ENCODE measurements around the gene PAIP2.

The PAIP2 gene

DNA sequence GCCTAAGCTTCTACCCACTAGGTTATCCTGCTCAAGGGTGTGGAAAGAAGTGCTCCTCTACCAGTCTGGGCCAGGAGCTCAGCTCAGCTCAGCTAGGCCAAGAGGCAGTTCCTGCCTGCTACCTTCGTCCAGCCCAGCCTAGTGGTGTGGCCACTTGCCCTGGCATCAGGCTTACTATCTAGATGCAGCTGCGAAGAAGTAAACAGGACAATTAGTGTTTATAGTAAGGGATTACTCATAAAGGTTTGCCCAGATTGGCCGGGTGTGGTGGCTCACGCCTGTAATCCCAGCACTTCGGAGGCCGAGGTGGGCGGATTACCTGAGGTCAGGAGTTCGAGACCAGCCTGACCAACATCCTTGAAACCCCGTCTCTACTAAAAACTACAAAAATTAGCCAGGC is 75.0 kb downstream of the PAIP2 start:
- no peaks in the 10 kb centered on the region for H4K20me1 ChIP-seq (ENCODE audit: insufficient read depth, low read length)
- no peaks in the 10 kb centered on the region for H3K79me2 ChIP-seq (ENCODE audit: insufficient read depth, low read length)
- no peak overlapping the region for H3K4me3 ChIP-seq (ENCODE audit: low read depth, low read length, poor library complexity, severe bottlenecking)
- no peaks in the 10 kb centered on the region for H3K9me2 ChIP-seq (ENCODE audit: low read depth, low read length)
- no peaks in the 10 kb centered on the region for H3K9me3 ChIP-seq (ENCODE audit: low read length)
- H3K9ac ChIP-seq (ENCODE audit: low read length): no peak overlapping the region
- no peaks in the 10 kb centered on the region for H3K27me3 ChIP-seq (ENCODE audit: insufficient read depth, low read length)
- H3F3A ChIP-seq (ENCODE audit: insufficient read depth, low read length): no peaks in the 10 kb centered on the region
- TF ChIP-seq, protein P1, sequence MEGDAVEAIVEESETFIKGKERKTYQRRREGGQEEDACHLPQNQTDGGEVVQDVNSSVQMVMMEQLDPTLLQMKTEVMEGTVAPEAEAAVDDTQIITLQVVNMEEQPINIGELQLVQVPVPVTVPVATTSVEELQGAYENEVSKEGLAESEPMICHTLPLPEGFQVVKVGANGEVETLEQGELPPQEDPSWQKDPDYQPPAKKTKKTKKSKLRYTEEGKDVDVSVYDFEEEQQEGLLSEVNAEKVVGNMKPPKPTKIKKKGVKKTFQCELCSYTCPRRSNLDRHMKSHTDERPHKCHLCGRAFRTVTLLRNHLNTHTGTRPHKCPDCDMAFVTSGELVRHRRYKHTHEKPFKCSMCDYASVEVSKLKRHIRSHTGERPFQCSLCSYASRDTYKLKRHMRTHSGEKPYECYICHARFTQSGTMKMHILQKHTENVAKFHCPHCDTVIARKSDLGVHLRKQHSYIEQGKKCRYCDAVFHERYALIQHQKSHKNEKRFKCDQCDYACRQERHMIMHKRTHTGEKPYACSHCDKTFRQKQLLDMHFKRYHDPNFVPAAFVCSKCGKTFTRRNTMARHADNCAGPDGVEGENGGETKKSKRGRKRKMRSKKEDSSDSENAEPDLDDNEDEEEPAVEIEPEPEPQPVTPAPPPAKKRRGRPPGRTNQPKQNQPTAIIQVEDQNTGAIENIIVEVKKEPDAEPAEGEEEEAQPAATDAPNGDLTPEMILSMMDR (IDR thresholded peaks at IDR 0.05; ENCODE audit: low read length): no peak
- TF ChIP-seq EZH2 (IDR thresholded peaks at IDR 0.05; ENCODE audit: borderline replicate concordance, low read length): no peak
- H3K4me2 ChIP-seq (ENCODE audit: low read length): no peak overlapping the region
- H3K36me3 ChIP-seq (ENCODE audit: insufficient read depth, low read length): no peaks in the 10 kb centered on the region
- no peaks in the 10 kb centered on the region for H3K4me1 ChIP-seq (ENCODE audit: insufficient read depth, low read length, severe bottlenecking)
- H2AFZ ChIP-seq (ENCODE audit: low read length): no peak overlapping the region
- no peak overlapping the region for H3K27ac ChIP-seq (ENCODE audit: low read depth, low read length, poor library complexity, severe bottlenecking)

DNA sequence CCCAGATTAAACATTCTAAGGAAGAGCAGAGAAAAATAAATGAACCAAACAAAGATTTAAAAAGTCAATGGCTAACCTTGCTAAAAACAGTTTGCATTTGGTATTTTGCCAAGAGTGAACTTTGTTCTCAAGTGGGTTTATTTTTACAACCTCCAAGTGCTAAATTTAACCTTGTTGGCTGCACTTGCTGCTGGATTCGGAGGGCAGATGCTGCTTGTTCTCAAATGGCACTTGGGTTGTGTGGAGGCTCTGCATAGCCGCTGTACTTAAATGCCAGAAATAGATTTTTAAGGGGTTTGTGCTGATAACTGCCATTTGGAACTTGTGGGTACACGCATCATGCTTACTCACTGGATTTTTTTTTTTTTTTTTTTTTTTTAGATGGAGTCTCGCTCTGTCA is 75.6 kb downstream of the PAIP2 start:
- TF ChIP-seq, protein P1 (IDR thresholded peaks at IDR 0.05; ENCODE audit: low read length): no peak
- TF ChIP-seq EZH2 (IDR thresholded peaks at IDR 0.05; ENCODE audit: borderline replicate concordance, low read length): no peak
- Histone ChIP-seq H3K27ac (ENCODE audit: low read depth, low read length, poor library complexity, severe bottlenecking) (no peak overlapping the region), H3K4me3 (ENCODE audit: low read depth, low read length, poor library complexity, severe bottlenecking) (no peak overlapping the region), H3K4me2 (ENCODE audit: low read length) (no peak overlapping the region), H4K20me1 (ENCODE audit: insufficient read depth, low read length) (no peaks in the 10 kb centered on the region), H3K9me2 (ENCODE audit: low read depth, low read length) (no peaks in the 10 kb centered on the region), H3F3A (ENCODE audit: insufficient read depth, low read length) (no peaks in the 10 kb centered on the region), H3K27me3 (ENCODE audit: insufficient read depth, low read length) (no peaks in the 10 kb centered on the region), H3K9ac (ENCODE audit: low read length) (no peak overlapping the region), H3K4me1 (ENCODE audit: insufficient read depth, low read length, severe bottlenecking) (no peaks in the 10 kb centered on the region), H2AFZ (ENCODE audit: low read length) (no peak overlapping the region), H3K36me3 (ENCODE audit: insufficient read depth, low read length) (no peaks in the 10 kb centered on the region), H3K9me3 (ENCODE audit: low read length) (no peaks in the 10 kb centered on the region), H3K79me2 (ENCODE audit: insufficient read depth, low read length) (no peaks in the 10 kb centered on the region)

DNA sequence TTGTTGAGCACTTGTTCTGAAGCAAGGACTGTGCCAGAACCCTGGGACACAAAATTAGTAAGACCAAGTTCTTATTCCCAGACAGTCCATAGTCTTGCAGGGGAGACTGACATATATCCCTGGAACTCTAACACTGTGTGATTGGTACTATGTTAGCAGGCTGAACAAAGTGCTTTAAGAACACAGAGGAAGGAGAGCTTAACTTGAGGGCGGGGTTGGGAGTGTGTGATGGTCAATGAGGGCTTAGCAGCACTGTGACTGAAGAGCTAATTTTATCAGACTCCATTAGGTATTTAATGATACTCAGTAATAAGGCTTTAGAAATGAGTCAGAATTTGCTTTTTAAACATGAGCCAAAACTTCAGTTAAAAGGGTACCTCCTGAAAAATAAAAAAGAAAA is 77.1 kb downstream of the PAIP2 start:
- no peak overlapping the region for H3K9ac ChIP-seq (ENCODE audit: low read length)
- no peak overlapping the region for H2AFZ ChIP-seq (ENCODE audit: low read length)
- H3K9me3 ChIP-seq (ENCODE audit: low read length): no peaks in the 10 kb centered on the region
- no peak overlapping the region for H3K4me3 ChIP-seq (ENCODE audit: low read depth, low read length, poor library complexity, severe bottlenecking)
- no peak overlapping the region for H3K27ac ChIP-seq (ENCODE audit: low read depth, low read length, poor library complexity, severe bottlenecking)
- no peaks in the 10 kb centered on the region for H3K79me2 ChIP-seq (ENCODE audit: insufficient read depth, low read length)
- no peaks in the 10 kb centered on the region for H3F3A ChIP-seq (ENCODE audit: insufficient read depth, low read length)
- H3K27me3 ChIP-seq (ENCODE audit: insufficient read depth, low read length): no peaks in the 10 kb centered on the region
- no peaks in the 10 kb centered on the region for H3K36me3 ChIP-seq (ENCODE audit: insufficient read depth, low read length)
- H3K4me1 ChIP-seq (ENCODE audit: insufficient read depth, low read length, severe bottlenecking): no peaks in the 10 kb centered on the region
- no peak overlapping the region for H3K4me2 ChIP-seq (ENCODE audit: low read length)
- H4K20me1 ChIP-seq (ENCODE audit: insufficient read depth, low read length): no peaks in the 10 kb centered on the region
- TF ChIP-seq EZH2 (IDR thresholded peaks at IDR 0.05; ENCODE audit: borderline replicate concordance, low read length): no peak
- TF ChIP-seq, protein P1 (IDR thresholded peaks at IDR 0.05; ENCODE audit: low read length): no peak
- no peaks in the 10 kb centered on the region for H3K9me2 ChIP-seq (ENCODE audit: low read depth, low read length)
